CD4-positive, alpha-beta T cell treated with Interleukin-15 for 4 hours (primary cell): ENCODE data around the gene ZCCHC14.
A peak's percentile ranks its signal among the peaks of the same experiment; 100 is the strongest.
"Not testable (repeated sequence)": the region's sequence is repeated elsewhere in the genome, so short reads cannot be mapped to it uniquely, and the experiment has no call there.

ENCODE experiments used
- DNase-seq: peaks from one replicate; pipeline ENCODE4 v3.0.0-alpha.2; 2020; ENCODE audit warnings: low spot score

The ZCCHC14 gene

DNA sequence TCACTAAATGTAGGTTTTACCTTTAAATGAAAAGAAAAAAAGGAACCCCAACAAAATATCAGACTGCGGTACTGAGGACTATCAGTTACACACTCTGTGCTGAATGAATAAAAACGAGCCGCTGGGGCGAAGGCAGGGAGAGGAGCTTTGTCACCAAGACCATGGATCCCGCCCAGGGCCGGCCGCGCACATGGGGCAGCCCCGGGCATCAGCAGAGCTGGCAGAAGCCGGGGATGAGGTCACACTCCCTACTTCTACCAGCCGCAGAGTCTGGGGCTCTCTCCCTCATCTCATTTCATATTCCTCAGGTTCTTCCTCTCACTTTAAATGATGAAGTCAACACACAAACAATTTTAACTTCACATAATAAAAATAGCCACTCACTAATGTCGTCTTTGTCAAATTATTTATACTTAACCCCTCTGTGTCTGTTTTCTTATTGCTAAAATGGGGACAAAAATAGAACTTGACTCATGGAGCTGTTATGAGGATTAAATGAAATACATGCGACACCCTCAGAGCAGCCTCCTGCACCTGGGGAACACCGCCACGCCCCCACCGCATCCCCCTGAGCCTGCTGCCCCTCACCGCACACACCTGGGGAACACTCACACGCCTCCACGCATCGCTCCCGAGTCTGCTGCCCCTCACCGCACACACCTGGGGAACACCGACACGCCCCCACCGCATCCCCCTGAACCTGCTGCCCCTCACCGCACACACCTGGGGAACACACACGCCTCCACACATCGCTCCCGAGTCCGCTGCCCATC lies 15.4 kb downstream of the ZCCHC14 start:
- DNase-seq: not testable (repeated sequence)

- DNase-seq: no peak
Observed at GRCh38 chr16:87474566-87474996, 18.2 kb downstream of the ZCCHC14 start.

GRCh38 chr16:87474017-87474416 lies 18.8 kb downstream of the ZCCHC14 start:
- DNase-seq: no peak

DNA sequence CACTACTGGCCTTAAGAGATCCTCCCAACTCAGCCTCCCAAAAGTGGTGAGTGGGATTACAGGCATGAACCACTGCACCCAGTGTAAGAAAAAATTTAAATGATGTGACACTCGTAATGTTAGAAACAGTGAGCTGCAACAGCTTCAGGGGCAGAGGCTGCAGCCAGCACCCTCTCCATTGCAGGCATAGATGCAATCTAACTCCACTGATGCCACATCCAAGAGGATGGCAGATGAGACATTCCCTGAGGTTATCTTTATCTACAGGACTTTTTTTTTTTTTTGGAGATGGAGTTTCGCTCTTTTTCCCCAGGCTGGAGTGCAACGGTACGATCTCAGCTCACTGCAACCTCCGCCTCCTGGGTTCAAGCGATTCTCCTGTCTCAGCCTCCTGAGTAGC lies 19.9 kb downstream of the ZCCHC14 start:
- DNase-seq: no peak

DNA sequence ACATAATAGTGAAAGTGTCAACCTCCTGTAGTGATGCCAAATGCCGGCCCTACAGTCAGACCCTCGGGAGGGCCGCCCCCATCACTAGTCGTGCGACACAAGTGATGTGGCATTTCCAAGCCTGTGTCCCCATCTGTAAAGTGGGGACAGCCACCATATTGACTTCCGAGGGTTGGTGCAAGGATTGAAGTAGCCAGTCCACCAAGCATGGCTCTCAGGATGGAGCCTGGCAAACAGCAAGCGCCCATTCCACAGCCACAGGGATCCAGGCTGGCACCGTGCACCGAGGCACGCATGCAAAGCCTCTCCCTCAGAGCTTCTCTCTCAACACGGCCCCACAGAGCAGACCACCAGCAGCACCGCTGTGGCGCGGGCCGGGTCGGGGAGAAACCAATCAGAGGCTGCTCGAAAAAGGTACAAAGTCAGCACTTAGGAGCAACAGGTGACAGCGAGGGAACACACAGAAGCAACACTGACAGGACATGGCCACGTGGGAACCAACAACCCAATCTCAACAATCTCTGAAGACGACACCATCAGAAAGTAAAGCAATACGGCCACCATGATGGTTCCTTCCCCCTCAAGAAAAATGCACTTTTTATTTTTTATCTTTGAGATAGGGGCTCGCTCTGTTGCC lies 20.6 kb downstream of the ZCCHC14 start:
- no peak for DNase-seq

- DNase-seq: no peak
Observed at GRCh38 chr16:87471278-87472141, 21.3 kb downstream of the ZCCHC14 start.

- no peak for DNase-seq
Observed at GRCh38 chr16:87470332-87470731, 22.5 kb downstream of the ZCCHC14 start.

DNA sequence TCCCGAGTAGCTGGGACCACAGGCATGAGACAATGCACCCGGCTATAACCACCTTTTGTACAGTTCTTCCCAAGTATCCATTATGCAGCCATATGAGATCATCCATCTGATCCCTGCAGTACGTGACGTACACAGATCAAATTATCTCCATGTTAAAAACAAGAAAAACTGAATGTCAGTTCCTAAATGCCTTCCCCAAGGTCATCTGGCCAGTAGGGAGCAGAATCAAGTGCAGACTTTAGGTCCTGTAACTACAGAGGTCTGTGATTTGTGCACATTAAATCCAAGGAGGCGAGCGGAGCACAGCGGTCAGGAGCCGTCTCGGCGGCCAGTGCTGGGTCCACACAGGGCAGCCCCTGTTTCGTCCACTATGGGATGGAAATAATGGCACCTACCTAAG lies 23.7 kb downstream of the ZCCHC14 start:
- no peak for DNase-seq

GRCh38 chr16:87468550-87468949 lies 24.3 kb downstream of the ZCCHC14 start:
- no peak for DNase-seq

- DNase-seq: no peak
Observed at GRCh38 chr16:87466975-87467501, 25.8 kb downstream of the ZCCHC14 start.

GRCh38 chr16:87465879-87466278 lies 26.9 kb downstream of the ZCCHC14 start:
- no peak for DNase-seq

DNA sequence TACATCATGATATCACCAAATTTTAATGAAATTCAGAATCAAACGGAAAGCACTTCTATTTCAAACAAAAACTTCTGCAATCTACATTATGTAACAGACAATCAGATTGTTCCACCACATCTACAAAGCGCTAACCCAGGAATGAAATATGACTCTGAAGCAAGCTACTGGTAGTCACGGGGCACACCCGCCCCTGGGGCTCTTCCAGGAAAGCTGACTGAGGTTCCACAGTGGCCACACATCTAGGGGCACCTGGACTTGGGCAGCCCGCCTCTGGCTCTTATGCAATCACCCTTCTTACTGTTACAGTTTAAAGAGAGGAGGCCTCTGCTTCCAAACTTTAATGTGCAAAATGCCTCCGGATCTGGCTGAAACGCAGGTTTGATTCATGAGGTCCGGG lies 27.5 kb downstream of the ZCCHC14 start:
- DNase-seq: peak; percentile 9

DNA sequence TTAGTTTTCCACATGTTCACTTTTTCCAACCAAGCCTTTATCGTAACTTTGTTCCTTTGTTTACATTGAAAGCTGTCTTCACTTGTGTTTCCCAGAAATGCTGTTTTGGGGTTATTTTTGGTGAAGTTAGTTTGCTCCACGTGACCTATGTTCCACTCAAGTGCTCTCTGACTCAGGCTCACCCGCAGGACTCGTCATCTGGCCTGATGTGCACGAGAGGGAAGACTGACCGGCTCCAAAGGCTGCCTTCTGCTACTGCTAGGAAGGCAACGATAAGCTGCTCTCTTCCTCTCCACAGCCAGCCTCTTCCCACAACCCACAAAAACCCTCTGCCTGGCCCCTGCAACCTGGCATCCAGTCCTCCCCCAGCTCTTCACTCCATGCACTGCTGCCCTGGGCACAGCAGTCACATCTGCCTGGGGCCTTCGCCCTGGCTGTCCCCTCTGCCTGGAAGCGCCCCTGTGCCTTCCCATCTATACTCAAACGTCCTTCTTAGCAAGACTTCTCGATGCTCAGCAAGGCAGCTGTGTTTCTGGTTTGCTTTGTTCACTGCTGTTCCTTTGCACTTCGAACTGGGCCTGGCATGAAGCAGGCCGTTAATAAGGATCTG lies 28.0 kb downstream of the ZCCHC14 start:
- DNase-seq: peak; percentile 22

GRCh38 chr16:87463722-87464690 lies 28.8 kb downstream of the ZCCHC14 start:
- peak; percentile 43 for DNase-seq

- peak; percentile 17 for DNase-seq
Observed at GRCh38 chr16:87461466-87461991, 31.3 kb downstream of the ZCCHC14 start.

DNA sequence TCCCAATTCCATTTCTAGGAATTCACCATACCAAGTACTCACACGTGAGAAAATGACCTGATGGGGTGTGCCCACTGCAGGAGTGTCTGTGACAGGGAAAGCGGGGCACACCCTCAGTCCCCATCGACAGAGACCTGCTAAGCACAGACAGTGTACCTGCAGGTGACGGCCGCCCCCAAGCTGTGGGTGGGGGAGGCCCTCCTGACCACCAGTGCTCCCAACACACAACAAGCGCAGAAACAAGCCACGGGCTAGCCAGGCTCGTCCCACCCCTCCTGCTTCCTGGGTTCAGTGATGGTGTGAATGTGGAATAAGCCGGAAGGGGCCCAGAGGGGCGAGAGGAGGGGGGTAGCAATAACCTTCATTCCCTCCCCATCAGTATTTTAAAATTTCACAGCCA lies 31.9 kb downstream of the ZCCHC14 start:
- no peak for DNase-seq

GRCh38 chr16:87459833-87460232 lies 33.0 kb downstream of the ZCCHC14 start:
- no peak for DNase-seq

DNA sequence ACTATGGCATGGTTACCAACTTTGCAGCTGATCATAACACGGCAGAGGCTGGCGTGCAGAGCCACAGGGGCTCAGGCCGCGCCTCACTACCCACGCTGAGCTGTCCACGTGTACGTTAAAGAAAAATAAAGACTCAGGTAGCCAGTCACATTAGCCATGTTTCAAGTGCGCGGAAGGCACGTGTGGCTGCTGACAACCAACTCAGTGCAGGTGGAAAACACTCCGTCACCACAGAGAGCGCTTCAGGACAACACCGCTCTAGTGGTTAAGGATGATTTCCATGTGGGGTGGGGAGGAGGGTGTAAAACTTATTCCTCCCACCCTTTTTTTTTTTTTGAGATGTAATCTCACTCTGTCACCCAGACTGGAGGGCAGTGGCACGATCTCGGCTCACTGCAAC lies 33.8 kb downstream of the ZCCHC14 start:
- no peak for DNase-seq

DNA sequence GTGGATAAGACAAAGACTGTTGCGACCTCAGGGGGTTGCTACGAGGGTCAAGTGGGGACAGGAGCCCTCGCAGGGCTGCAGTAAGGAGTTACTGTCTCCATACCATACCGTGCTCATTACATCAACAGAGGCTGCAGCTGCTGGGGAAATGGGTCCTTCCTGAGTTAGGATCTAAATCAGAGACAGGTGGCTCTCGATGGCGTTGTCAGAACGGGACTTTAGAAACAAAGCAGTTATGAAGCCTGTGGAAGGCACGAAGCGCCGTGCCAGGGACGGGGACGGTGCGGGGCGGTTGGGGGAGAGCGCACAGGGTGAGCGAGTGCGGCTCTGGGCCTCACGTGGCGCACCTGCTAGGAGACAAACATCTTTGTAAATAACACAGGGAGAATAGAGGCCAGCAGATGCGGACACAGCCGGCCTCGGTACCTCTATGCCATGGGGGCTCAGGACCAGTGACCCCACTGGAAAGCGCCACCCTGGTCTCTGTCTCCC lies 34.4 kb downstream of the ZCCHC14 start:
- no peak for DNase-seq

DNA sequence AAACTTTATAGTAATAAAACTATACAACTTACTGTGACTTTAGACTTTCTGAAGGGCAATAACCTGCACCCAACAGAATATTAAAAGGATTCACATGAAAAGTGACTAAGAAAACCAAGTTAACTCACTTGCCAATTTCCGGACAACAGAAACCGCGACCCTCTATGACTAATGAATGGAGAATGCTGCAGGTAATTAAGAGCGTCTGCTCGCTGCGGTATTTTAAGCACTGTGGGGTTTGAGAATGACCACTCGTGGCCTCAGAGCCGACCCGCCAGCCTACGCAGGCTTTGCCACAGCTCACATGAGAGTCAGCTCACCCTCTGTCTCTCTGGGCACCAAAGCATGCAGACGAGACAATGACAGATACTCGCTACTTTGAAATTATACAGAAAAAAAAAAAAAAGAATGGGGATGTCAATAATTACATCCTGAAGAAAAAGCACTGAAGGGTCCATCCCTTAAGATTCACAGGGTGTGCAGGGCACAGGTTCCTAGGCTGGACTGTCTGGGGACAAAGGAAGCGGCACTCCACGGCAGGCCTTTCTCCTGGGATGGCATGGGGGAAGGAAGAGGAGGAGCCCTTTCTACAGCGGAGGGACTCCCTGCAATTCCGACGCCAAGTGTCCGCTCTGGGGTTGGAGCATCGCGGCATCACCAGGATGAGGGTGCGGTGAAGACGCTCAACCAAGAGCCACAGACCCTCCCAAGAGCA lies 35.0 kb downstream of the ZCCHC14 start:
- peak; percentile 50 for DNase-seq
